Measurements from ENCODE around the gene NEGR1.

DNA sequence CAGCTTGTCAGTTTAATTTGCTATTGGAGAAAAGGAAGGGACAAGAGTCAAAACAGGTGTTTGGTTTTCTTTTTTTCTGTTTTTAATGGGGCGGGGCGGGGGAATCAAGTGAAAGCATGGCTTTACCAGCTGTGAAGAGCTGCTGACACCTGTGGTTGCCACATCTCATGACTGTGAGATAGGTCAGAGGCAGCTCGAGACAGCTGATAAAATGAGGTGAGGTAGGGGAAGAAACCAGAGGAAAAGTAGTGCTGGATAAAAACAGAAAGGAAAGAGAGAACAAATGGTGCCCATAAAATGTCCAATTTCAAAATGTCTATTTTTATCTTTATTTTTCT lies 272.3 kb downstream of the NEGR1 start:
- TF ChIP-seq, protein P1, sequence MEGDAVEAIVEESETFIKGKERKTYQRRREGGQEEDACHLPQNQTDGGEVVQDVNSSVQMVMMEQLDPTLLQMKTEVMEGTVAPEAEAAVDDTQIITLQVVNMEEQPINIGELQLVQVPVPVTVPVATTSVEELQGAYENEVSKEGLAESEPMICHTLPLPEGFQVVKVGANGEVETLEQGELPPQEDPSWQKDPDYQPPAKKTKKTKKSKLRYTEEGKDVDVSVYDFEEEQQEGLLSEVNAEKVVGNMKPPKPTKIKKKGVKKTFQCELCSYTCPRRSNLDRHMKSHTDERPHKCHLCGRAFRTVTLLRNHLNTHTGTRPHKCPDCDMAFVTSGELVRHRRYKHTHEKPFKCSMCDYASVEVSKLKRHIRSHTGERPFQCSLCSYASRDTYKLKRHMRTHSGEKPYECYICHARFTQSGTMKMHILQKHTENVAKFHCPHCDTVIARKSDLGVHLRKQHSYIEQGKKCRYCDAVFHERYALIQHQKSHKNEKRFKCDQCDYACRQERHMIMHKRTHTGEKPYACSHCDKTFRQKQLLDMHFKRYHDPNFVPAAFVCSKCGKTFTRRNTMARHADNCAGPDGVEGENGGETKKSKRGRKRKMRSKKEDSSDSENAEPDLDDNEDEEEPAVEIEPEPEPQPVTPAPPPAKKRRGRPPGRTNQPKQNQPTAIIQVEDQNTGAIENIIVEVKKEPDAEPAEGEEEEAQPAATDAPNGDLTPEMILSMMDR (IDR thresholded peaks at IDR 0.05): no peak
- no peak for TF ChIP-seq ZFX (IDR thresholded peaks at IDR 0.05; ENCODE audit: borderline replicate concordance)

All from 22Rv1 (cell line).